Coronary artery (tissue), 2 donors: Measurements from ENCODE around the gene RAD23A.

Experiments used
- DNase-seq: peaks from one replicate; pipeline ENCODE4 v3.0.0-alpha.2; 2017; ENCODE audit warnings: low spot score
- H3K27ac ChIP-seq, 2 donors: fragments of 200-600 bp; sonication (generic); one replicate each; pipeline ENCODE4 v1.5.1; 2016 to 2019
- H3K4me3 ChIP-seq: fragments of 200-600 bp; sonication (generic); 2 replicates; pipeline ENCODE4 v1.5.1; 2016; ENCODE audit warnings: mild to moderate bottlenecking, moderate library complexity
- CTCF ChIP-seq: fragments of 200-600 bp; sonication (generic); IDR thresholded peaks from one replicate; pipeline ENCODE4 v1.5.1; 2019; ENCODE audit warnings: antibody characterized with exemption

The RAD23A gene

DNA sequence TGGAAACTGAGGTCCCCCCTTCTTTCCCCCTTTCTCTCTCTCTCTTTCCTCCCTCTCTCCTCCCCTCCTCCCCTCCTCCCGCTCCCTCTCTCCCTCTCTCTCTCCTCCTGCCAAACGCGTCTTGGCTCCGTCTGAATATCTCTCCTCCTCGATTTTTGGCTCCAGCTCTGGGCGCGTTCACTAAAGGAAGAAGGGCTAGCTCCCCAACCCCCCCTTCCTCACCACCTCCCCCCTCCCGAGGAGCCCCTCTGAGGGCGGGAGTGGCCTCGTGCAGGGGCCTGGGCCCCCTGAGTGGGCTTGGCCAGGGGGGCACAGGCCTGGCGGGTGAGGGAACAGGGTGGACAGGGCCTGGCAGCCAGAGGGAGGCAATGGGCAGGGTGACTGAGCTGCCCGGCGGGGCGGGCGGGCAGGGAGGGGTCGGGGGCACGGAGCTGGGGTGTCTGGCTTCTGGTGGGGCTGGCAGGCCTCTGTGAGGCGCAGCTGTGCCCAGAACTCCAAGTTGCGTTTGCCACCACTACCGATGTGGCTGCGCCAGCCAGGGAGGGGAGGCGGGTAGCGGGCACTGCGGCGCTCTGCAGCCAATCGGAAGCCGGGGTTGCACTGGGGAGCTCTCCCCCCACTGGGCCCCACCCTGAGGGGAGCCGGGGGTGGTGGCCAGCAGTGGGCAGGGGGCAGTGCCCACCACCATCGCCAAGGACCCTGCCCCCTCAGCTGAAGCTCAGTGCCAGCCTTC lies 56.7 kb downstream of the RAD23A start:
- H3K27ac ChIP-seq: peak overlapping the region; percentile 95 to 98
- peak; percentile 91 for DNase-seq
- TF ChIP-seq CTCF: no peak
- H3K4me3 ChIP-seq: peak overlapping the region; percentile 69

DNA sequence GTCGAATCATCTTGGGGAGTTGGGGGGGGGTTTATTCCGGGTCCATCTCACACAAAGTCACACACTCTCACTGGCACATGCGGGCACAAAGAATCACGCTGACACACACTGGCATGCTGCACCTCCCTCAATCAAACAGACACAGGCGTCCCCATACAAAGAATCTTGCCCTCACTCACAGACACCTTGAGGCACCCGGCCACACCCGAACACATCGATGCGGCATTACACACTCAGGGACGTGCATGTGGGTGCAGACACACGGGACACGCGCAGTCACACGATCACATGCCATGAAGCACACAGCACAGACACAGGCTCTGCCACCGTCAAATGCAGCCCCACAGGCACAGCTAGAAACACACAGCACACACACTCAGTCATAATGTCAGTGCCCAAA lies 57.4 kb downstream of the RAD23A start:
- no peak for DNase-seq
- TF ChIP-seq CTCF: no peak
- peak overlapping the region; percentile 69 for H3K4me3 ChIP-seq
- peak overlapping the region; percentile 95 to 98 for H3K27ac ChIP-seq
